DMS153 treated with DMSO at 0.1 percent for 48 hours (cell line): ENCODE measurements around the gene HHIPL1.

ENCODE experiments used
- DNase-seq: peaks from one replicate; lab custom pipeline; 2025; ENCODE audit not compliant: unreplicated experiment; lab: John Stamatoyannopoulos, UW

HHIPL1 gene

DNA sequence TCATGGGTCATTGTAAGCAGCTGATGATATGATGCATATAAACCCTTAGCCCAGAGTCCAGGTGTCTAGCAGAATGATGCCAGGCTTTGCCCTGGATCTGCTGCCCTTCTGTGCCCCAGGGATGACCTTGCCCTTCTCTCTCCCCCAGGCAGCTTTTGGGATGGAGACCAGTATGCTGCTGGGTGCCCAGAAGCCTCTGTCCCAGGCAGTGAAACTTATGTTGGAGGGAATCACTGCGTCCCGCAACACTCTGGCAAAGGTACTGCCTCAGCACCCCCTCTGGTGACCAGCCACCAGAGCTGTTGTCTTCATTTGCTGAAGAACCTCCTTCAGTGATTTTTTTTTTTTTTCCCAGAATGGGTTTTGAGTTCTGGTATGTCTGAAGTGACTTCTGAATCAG lies 62.5 kb downstream of the HHIPL1 start:
- DNase-seq: no peak

DNA sequence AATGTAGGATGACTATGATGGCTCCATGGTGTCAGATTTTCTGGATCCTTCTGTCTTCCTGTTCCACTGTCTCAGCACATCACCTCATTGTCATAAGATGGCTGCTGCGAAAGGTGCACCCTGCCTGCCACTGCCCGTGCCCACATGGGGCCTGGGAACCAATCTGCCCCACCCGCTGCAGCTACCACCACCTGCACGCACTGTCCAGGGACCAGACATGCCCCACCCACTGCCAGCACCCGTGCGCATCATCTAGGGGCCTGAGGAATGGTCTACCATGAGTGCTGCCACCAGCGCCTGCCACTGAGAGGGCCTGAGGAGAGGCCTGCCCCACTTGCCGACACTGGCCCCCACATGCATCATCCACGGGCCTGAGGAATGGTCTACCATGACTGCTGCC lies 63.0 kb downstream of the HHIPL1 start:
- DNase-seq: no peak

DNA sequence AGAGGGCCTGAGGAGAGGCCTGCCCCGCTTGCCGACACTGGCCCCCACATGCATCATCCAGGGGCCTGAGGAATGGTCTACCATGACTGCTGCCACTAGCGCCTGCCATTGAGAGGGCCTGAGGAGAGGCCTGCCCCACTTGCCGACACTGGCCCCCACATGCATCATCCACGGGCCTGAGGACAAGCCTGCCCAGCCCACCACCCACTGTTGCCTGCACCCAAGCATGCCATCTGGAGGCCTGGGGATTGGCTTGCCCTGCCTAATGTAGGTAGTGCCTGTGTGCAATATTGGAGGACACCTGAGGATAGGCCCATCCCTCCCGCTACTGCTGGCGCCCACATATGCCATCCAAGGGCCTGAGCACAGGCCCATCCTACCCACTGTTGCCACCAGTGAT lies 63.5 kb downstream of the HHIPL1 start:
- no peak for DNase-seq

DNA sequence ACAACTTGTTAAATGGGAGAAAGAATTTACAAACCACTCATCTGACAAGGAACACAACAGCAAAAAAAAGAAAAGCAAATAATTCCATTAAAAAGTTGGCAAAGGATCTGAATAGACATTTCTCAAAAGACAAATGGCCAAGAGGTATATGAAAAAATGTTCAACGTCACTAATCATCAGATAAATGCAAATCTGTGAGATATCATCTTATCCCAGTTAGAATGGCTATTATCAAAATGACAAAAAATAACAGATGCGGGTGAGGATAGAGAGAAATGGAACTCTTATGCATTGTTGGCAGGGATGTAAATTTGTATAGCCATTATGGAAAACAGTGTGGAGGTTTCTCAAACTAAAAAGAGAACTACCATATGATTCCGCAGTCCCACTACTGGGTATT lies 69.0 kb downstream of the HHIPL1 start:
- DNase-seq: no peak

DNA sequence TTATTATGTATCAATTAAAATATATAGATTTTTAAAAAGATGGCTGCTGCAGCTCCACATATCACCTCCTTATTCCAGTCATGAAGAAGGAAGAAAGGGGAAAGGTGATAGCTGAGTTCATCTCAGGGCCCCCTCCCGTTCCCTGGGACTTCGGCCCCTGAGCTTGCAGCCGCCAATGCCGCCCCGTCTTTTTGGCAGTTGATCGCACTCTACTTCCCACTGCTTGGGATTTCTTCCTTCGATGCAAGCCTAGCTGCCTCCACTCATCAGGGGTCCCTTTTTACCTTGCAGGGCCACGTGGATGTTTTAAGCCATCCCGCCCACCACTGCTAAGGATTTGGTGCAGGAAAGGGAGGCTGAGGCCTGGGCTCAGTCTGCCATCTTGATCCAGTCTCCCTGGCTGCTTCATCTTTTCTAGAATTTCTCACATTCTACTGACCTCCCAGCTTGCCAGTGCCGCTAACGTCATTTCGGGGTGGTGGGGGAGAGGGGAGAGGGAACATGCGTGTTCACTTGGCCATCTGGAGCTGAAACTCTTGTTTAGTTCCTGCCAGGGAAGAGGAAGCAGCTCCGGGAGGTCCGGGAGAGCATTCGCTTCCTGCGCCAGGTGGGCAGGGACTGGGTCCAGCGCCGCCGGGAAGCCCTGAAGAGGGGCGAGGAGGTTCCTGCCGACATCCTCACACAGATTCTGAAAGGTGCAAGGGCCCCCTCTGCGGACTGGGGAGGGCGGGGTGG lies 70.5 kb downstream of the HHIPL1 start:
- no peak for DNase-seq

DNA sequence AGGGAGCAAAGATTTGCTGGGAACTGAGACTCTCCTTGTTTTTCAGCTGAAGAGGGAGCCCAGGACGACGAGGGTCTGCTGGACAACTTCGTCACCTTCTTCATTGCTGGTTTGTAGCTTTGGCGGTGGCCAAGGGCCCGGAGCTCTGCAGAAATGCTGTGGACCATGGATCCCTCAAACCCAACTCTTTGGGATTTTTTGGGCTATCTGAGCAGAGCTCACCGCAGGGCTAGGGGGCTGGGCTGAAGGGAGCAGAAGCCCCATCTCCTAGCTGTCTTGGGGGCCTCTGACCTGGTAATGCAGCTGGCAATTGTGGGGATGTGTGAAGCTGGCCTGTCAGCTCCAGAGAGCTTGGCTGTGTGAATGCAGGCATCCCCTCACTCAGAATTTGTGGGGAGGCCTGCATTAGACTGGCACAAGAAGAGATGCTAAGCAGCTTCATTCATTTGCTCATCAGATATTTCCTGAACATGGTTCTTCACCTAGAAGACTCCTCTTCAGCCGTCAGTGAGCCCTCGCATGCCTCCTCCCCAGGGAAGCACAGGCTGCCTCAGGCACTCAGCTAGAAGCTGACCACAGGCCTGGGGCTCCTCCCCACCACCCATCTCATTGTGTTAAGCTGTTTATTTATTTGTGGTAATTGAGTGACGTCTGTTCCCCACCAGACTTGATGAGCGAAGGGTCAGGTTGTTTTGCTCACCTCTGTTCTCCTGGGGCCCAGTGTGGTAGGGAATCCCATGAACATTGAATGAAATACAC lies 71.3 kb downstream of the HHIPL1 start:
- no peak for DNase-seq

DNA sequence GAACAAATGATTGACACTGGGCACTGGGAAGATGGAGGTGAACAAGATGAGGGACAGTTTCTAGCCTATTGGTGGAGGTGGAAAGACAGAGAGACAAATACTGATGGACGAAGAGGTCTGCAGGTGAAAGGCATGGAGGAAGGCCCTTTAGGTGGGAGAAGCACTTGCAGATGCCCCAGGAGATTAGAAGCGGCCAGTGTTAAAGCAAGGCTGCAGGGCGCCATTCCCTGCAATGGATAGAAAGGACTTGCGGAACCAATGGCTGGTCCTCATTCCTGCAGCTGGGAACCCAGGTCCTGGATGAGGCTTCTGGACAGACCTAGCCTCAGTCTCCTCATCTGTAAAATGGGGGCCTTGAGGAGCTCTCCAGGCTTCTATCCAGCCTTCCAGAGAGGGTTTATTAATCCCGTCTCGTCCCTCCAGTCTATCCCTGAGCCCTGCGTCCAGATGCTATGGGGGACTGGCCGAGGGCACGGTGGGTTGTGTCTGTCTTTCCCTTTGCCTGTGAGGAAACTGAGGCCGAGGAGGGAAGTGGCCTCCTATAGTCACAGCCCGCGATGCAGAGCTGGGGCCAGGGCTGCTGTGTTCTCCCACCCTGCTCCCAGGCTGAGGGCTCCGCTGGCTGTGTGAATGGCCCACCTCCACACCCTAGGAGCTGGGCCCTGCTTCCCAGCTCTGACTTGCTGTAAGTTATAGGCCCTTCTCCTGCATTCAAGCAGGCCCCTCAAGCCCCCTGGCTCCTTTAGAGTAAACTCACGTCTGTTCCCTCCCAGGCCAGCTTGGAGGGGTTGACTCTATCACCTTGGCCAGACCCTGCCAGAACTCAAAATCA lies 72.1 kb downstream of the HHIPL1 start:
- DNase-seq: no peak

DNA sequence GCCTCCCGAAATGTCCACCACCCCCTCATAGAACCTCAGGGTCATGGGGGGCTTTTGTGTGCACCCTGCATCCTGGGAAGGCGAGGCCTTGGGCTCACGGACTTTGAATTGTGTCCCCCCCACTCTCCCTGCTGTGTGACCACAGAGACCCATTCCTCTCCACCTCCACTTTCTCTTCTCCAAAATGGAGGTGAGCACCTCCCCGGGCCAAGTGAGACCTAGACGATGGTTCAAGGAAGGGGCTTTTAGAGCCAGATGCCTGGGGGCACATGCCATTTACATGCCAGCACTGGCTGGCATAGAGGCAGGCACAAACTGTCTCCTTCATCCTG lies 72.7 kb downstream of the HHIPL1 start:
- DNase-seq: no peak

DNA sequence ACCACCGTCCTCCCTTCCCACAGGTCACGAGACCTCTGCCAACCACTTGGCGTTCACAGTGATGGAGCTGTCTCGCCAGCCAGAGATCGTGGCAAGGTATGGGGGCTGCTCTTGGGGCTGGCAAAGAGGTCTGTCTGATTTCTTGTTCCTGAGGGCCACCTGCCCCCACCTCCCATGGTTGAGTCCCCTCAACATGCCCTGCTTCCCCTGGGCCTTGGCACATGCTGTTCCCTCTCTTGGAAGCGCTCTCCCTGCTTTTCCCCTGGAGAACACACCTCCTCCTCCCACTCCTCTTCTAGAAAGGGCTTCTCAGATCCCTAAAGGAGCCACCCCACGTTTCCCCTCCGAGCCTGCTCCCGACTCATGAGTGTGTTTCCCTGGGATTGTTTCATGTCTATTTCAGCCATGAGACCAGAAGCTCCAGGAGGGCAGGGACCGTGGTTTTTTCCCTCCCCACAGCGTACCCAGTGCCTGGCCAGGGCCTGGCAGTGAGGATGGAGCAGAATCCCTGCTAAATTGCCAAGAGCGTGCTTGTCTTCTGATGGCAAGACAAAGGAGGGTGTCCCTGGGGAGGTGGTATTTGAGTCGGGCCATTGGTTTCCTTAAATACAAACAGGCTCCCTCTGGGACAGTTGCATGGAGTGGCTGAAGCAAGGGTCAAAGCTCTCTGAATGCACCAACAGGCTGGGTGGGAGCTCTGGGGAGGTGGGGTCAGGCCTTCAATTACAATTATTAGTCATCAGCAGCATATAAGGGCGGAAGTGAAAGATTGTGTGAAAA lies 73.3 kb downstream of the HHIPL1 start:
- no peak for DNase-seq

DNA sequence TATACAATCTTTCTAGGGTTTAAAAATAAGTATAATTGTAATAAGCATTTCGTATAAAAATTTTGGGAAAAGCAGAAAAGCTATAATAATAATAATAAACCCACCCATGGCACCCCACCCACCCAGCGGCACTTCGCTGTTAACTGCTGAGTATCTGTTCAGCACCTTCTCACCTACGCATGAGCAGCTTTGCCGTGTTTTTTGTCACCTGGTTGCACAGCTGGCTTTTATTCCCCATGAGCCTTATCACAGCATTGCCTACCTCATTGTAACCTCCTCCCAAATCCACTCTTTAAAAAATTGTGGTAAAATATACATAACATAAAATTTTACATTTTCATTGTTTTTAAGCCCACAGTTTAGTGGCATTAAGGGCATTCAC lies 73.9 kb downstream of the HHIPL1 start:
- DNase-seq: no peak

DNA sequence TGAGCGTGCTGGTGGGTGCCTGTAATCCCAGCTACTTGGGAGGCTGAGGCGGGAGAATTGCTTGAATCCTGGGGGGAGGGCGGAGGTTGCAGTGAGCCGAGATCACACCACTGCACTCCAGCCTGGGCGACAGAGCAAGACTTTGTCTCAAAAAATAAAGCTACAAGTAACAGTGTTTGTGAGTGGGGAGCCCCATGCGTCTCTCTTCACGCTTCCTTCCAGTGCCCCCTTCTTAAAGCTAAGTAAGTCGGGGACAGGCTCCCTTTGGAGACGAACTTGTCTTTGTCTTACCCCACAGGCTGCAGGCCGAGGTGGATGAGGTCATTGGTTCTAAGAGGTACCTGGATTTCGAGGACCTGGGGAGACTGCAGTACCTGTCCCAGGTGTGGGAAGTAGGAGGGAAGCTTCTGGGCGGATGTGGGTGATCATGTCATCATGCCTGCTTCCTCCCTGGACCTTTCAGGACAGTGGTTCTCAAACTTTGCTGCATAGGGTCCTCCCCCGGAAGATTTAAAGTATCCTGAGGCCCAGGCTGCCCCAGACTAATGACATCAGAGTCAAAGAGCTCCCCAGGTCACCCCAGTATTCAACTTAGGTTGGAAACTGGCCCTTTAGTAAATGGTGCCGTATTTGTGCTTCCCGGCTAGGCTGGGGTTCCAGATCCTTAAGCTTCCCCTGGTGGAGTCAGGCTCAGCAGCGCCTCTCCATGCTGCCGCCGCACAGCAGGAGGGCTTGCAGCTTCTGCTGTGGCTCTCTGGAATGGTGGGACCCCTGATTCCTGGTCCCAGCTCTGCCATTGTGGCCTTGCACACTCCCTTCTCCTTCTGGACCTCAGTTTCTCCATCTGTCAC lies 76.2 kb downstream of the HHIPL1 start:
- no peak for DNase-seq

DNA sequence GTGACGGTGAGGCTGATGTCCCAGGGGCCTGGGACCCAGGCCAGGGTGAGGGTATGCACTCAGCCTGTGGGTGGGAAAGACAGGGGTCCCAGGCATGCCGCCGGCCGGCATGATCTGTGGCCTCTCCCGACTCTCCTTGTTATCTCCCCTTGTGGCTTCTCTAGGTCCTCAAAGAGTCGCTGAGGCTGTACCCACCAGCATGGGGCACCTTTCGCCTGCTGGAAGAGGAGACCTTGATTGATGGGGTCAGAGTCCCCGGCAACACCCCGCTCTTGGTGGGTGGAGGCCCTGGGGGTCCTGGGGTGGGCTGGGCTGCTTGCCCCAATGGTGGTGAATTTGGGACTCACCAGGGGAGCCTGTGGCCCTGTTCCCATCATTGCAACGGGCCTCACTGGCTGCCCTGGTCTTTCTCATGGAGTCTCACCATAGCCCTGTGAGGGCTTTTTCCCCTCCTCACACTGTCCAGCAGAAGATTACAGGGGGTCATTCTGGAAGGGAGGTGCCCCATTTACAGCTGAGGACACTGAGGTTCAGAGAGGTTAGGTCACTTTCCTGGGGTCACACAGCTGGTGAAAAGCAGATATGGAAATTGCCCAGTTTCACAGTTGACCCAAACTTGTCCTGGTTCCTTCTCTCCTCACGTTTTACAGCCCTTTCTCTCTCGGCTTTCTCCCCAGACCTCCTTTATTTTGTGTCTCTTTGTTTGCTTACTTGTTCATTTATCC lies 77.0 kb downstream of the HHIPL1 start:
- no peak for DNase-seq

DNA sequence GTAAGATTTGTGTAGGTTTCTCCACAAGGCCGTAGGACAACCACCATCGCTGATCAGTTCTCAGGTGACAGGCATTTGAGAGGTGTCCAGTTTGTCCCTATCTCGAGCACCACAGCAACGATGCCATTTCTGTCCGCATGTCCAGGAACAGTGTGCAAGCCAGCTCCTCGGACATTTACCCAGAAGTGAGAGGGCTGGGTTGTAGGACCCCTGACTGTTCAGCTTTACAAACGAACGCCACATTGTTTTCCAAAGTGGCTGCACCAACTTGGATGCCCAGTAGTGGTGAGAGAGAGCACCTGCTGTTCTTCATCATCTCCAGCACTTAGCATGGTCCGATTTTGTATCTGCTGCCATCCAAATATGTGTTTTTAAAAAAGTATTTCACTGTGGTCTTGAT lies 77.8 kb downstream of the HHIPL1 start:
- no peak for DNase-seq

DNA sequence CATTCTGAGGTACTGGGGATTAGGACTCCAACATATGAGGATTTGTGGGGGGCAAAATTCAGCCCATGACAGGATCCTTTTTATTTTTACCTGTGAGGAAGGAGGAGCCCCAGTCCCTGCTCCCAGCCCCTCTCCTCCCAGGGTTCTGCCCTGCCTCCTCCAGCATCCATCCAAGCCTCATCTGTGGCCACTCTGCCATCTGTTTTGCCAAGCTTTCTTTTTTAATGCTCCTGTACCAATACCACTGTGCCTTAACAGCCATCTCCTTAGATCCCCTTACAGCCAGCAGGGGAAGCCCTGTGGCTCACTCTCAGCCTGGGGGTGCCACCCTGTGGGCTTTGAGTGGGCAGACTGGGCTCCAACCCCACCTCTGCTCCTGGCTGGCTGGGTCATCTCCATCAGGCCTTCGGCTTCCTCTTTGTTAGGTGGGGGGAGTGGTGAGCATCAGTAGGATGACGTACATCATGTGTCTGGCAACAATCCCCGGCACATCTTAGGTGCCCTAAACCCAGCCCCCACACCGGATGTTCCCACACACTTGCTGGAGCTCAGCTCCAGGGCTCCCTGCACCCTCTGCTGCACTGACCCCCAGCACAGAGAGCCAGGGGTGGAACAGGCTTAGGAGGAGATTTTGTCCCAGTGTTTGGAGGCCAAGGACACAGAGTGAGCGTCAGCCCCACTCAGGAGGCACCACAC lies 79.4 kb downstream of the HHIPL1 start:
- DNase-seq: no peak

DNA sequence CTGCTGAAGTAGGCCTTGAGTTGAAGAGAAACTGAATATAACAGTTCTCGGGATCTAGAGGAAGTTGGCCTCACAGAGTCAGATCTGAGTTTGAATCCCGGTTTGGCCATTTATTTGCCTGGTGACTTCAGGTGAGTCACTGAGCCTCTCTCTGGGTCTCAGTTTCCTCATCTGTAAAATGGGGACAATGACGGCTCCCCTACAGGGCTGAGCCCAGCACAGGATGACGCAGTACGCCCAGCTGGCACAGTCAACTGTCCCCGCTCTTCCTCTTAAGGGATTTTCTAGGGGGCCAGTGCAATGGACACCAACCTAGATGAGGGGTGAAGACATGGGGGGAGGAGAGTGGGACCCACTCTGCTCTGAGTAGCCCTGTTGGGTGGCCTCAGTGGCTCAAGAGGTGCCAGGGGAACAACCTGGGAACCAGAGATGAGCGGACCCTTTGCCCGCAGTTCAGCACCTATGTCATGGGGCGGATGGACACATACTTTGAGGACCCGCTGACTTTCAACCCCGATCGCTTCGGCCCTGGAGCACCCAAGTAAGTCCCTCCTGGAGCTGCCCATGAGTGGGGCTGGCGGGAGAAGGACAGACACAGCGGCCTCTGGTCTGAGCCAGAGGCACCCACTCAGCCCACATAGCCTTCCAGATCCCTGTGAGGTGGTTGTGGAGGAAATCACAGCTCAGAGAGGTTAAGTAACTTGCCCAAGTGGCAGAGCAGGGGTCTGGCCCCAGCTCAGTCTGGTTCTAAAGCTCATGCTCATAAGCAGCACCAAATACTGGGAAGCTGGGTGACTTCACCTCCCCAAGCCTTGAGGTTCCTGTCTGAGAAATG lies 80.2 kb downstream of the HHIPL1 start:
- DNase-seq: no peak

DNA sequence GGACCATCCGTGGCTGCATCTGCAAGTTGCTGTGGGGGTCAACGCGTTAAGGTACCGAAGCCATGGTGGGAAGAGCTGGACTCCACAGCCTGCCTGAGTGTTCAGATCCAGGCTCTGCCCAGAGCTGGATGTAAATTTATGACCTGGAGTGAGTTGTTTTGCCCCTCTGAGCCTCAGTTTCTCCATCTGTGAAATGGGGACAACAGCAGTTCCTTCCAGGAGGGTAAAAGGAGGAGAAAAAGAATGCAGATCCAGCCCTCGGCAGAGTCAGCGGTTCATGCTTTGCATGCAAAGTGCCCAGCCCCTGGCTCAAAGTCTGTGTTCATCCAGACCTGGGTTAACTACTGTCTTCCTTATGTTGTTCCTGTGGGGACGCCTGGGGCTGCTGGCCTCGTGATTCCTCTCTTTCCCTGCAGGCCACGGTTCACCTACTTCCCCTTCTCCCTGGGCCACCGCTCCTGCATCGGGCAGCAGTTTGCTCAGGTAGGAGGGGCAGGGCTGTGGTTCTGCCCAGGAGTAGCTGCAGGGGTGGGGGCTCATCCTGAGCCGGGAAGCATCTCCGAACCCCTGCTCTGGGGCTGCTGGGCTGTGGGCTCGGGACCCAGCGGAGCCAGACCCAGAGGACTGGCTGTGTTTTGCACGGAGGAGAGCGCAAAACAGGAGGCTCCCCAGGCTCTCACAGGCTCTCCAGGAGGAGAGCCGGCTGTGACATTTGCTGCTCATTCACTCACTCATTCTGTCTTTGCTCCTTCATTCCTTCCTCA lies 81.0 kb downstream of the HHIPL1 start:
- no peak for DNase-seq

DNA sequence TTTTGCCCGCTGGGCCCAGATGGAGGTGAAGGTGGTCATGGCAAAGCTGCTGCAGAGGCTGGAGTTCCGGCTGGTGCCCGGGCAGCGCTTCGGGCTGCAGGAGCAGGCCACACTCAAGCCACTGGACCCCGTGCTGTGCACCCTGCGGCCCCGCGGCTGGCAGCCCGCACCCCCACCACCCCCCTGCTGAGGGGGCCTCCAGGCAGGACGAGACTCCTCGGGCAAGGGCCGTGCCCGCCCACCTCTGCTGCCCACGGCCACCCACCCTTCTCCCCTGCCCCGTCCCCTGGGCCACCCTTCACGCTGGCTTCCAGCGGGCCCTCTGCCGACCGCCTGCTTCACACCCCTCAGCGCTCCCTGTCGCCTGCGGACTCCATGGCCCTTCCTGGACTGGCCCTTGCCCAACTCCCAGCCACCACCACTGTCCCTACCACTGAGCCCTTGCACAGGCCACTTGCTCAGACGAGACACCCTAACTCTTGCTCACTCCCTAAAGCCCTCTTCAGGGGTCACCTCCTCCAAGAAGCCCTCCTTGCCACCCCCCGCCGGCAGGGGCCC lies 81.7 kb downstream of the HHIPL1 start:
- DNase-seq: no peak
